IPS-NIHi11 (cell line): ENCODE measurements around the gene TRMT1.

Experiments used
- DNase-seq: peaks from one replicate; pipeline ENCODE4 v3.0.0; 2012; ENCODE audit warnings: mixed read lengths, low spot score

TRMT1 gene

DNA sequence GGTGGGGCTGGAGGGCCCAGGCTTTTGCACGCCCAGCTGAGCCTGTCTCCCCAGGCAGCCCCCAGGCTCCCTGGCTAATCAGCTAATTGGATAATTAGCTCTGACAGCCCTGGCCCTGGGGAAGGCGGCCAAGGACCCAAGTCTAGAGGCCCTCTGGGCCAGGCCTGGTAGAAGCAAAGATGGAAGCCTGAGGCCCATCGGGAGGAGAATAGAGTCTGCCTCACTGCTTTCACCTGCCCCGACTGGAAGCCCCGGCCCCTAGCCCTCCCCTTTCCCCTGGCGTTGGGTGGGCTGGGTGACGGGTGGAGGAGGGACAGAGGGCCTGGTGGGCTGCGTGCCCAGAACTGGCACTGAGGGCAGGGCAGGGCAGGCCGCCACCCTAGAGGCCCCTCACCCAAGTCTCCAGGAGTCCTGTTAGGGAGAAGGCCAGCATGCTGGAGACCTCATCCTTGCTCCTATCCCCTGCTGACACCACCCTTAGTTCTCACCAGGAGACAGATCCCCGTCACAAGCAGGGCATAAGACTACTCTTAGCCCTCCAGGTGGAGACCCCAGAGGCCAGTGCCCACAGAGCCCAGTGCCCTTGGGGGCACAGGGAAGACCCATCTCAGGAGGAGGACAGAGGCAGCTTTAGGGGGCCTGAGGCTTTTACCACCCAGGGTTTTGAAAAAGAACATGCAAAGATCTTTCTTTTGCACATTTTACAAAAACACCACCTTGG is 25.9 kb downstream of the TRMT1 start:
- DNase-seq: no peak

DNA sequence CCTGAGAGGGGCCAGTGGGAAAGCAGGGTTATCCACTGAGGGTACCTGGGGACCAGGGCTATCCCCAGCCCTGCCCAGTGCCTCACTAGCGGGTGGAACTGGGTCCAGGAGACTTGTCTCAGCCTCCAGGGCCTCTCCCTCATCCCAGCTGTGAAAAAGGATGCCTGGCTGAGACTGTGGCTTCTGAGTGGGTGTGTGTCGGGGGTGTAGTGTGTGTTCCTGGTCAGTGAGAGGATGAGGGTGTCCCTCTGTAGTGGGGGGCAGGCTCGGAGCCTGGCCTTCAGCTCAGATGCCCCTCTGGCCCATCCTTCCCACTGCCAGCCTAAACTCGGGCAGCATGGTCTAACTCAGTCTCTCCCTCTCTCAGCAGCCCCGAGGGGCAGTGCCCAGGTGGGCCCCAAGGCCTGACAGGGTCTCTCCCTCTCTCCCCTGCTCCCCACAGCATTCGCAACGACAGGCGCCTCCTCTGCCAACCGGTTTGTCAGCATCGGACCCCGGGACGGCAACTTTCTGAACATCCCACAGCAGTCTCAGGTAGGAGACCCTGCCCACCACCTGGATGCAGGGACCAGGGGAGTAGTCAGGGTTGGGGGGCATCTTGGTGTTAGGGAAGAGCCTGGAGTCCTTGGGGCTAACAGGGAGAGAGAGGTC is 26.6 kb downstream of the TRMT1 start:
- DNase-seq: no peak

DNA sequence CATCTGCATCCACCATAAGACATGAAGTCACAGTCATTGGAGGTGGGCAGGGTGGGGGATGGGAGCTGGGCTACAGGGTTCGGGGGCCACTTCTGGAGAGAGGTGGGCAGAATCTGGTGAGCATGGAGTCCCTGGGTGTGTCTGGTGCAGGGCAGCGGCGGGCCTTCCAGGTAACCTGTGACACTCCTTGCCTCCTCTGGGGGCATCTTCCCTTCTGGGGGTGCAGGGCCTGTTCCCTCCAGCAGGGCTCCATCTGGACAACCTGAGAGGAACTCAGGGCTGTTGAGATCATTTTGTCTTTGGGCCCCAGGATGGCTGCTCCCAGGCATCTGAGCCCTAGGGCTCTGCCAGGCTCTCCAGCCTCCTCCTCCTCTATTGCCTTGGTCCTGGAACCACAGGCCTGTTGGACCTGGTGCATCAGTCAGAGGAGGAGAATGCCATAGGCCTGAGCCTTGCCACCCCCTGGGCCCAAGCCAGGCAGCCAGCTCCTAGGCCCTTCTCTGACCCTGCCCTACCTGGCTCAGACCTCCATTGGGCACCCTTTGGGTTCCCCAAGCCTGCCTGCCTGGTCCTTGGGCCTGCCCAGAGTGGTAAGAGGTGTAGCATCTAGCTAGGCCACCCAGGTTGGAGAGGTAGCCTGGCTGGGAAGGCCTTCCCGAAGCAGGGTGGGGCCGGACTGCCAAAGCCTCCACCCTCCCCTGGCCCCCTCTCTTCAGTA is 27.2 kb downstream of the TRMT1 start:
- DNase-seq: peak; percentile 76

DNA sequence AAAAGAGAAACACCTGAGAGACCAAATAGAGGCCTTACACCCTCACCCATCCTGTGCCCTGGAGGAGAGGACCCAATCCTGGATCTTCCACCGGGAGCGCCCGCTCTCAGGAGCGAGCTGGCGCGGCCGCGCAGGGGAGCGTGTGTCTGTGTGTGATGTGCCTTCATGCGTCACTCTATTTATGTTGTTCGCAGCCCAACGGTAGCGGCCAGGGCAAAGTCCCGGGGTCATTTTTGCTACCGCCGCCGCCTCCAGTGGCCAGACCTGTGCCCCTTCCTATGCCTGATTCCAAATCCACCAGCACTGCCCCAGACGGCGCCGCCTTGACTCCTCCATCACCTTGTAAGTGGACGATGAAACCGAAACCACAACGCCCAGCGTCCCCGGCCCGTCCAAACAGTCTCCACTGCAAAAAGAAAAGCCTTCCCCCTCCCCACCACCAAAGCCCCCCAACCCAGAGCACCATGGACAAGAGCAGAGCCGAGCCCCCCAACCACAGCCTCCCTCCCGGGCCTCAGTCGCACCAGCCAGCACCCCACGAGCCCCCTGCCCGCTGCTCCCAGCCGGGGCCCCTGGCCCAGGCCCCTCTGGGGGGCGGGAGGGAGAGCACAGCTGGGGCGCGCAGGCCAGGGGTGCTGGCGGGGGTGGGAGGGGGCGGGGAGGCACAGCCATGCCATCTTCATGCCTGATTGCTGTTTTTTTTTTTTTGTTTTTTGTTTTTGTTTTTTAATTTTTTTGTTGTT is 28.6 kb downstream of the TRMT1 start:
- DNase-seq: no peak

DNA sequence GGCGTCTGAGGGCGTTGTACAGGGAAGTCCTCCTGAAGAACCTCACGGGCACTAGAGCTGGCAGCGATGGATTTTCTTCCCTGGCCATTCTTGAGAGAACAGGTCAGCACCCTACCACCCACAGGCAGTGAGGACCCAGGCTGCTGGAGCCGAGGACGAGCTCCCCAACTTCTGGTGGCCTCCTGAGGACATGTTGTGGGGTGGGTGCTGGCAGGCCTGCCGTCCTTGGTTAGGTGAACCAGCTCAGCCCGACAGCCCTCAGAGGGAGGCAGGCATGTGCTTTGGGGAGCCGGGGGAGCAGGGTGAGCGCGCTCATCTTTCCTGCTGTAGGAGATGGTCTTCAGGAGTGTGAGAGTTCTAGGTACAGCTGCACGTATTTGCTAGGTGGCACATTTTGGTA is 29.2 kb downstream of the TRMT1 start:
- no peak for DNase-seq

DNA sequence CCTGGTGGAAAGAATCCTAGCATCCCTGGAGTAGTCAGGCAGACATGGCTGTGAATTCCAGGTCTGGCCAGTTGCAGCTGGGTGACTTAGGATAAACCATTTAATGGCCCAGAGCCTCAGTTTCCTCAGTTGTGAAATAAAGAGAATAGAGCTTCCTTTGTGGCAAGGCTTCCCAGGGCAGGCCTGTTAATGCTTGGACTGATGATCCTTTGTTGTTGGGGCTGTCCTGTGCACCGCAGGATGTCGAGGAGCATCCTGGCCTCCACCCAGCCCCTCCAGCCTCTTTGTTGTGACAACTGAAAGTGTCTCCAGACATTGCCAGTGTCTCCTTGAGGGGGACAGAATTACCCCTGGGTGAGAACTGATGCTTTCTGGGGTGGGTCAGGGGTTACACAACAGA is 30.2 kb downstream of the TRMT1 start:
- DNase-seq: no peak

DNA sequence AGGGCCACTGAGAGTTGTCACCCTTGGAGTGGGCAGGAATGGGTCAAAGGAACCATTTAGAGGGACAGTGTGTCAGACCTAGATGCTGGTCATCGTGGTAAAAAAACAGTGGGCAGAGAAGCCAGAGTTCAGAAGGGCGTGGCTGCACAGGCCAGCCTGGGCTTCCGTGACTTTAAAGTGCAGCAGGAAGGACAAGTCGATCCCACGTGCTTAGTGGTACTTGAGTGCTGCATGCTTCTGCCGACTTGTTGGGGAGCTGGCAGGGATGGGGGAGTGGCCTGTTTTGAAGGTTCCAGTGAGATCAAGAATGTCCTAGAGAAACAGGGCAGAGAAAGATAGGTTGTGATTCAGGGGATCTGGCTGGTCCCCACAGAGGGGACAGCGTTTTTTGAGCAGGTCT is 30.9 kb downstream of the TRMT1 start:
- DNase-seq: no peak

DNA sequence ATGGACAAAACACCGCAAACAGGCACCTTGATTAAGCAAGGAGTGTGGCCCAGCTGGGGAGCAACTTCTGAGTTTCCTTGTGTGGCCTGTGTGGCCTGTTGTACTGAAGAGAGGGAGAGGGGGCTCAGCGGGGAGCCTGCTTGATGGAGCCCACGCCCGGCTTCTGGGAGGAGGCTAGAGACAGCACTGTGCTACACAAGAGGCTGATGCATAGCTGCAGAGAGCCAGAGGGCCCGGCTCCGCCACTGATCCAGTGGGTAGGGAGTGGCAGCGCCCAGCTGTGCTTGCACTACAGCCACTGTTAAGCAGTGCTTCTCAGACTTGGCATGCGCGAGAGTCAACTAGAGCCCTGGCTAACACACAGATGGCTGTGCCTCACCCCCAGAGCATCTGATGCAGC is 32.9 kb downstream of the TRMT1 start:
- no peak for DNase-seq

DNA sequence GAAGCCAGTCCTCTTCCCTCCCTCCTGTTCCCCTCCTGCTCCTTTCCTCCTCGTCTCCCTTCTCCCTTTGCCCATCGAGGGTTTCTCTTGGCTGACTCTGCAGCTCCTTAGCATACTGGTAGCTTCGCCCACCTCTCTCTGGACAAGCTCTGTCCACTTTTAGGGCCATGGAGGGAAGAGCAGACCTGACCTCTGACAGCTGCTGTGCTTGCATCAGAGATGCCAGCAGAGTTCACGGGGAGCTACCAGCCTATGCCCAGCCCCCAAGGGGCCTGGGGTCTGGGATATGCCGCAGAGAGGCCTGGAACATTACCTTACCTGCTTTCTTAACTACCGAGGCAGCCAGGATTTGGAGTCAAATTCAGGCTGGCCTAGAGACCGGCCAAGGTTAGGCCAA is 33.5 kb downstream of the TRMT1 start:
- no peak for DNase-seq

DNA sequence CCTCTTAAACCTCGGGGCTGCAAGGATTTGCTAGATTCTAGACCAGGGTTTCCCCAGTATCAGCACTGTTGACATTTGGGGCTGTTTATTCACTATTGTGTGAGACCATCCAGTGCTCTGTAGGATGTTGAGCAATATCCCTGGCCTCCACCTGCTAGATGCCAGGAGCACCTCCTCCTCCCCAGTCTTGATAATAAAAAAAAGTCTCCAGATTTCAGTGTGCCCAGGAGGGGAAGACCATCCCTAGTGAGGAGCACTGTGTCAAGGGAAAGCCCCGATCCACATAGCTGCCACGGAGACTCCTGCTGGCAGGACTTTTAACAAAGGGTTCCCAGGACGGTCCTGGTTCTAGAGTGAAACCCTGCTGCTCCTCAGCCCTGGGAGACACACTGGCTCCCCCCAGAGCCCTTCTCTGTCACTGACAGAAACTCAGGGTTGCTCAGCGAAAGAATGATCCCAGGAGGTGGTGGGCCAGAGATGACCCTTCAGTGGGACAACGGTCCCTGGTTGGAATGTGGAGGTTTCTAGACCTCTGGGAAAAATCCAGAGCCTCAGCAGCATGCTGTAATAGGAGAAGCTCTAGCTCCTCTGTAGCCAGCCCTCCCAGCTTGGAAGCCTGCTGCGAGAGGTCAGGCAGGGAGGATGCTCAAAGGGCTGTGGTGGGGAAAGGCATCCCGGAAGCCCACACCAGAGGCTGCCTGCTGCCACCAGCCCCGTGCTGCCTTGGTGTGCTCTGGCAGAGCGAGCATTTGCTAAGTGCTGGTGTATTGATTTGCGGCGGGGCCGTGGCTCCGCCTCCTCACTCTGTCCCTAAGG is 34.1 kb downstream of the TRMT1 start:
- peak; percentile 70 for DNase-seq

DNA sequence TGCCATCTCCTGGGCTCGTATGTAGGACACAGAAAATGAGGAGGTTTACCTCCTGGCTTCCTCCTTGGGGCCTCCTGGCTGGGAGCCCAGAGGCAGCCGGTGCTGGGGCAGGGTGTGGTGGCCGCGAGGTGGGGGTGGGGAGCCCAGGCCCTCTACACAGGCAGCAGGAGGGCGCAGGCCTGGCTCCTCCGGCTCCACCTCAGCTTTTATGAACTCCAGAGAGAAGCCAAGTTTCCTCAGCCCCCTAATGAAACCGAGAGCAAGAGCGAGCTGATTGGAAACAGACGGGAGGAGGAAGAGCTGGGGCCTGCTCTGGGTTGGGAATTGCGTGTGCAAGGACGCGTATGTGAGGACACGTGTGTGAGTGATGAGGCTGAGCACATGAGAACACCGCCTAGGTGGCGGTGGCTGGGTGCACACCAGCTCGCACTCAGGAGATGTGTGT is 37.0 kb downstream of the TRMT1 start:
- DNase-seq: no peak

DNA sequence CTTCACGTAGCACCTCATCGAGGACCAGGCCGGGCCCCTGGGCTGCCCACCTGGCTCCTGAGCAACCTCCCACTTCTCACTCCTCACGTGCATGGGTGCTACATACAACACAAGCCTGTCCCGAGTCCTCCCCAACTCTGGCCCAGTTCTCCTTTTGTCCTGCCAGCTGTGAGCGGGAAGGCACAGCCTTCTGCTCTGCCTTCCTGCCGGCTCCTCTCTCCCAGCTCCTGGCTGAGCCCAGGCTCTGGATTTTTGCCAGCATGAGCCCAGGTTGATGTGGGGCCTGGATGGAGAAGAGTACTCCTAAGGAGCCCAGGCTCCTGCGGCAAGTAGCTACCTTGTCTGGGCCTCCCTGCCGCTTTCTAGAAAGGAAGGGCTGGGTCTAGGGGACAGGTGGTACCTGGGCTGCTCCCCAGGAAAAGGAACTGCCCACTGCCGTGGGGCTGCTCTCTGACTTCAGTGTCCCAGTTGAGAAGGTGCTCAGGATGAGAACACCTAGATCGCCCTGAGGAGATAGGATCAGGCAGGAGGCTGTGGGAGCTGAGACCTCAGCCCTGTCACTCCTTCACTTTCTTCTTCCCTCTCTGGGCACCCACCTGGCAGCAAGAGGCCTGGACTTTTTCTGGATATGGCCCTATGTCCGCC is 37.5 kb downstream of the TRMT1 start:
- DNase-seq: no peak

DNA sequence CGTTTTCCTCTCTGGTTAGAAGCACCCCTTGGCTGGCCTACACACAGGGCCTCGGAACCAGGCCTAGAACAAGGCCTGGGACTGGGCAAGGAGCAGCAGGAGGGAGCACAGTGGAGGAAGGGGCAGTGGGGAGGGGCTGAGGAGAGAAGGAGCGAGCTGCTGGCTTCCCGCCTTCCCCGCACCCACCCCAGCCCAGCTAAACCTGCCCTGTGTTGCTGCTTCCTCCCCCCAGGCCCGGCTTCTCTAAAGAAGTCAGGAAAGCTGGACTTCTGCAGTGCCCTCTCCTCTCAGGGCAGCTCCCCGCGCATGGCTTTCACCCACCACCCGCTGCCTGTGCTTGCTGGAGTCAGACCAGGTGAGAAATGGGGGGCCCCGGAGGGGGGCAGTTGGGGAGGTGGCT is 38.2 kb downstream of the TRMT1 start:
- DNase-seq: no peak

DNA sequence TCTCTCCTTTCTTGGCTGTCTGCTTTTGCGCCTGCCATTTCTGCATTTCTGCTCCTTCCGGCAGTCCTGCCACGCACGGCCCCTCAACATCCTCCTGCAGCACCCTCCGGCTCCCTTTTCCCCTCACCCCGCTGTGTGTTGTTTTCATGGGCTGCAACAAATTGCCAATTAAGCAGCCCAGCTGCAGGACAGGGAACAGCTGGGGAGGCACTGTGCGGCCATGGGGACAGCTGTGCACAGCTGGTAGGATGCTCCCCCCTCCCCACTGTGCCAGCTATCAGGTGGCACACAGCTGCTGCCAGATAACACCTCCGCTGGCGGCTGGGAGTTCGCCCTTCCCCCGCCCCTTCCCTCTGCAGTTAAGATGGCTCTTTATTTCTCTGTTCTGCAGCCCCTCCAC is 39.3 kb downstream of the TRMT1 start:
- DNase-seq: no peak

DNA sequence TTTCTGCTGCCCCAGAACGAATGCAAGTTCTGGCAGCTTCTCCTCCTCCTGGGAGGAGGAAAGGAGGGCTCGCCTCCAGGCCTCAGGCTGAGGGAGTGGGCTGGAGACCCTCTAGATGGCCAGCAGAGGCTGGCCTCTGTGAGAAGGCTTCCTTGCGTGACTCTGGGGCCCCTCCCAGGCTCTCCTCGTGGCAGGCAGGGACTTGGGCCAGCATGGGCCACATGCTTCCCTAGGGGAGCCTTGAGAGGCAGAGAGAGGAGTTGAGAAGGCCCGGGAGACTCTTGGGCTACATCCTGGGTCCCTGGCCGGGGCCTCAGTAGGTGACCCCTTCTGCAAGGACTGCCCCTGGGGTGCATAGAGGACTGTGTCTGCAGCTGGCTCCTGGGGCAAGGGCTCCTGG is 39.8 kb downstream of the TRMT1 start:
- no peak for DNase-seq

DNA sequence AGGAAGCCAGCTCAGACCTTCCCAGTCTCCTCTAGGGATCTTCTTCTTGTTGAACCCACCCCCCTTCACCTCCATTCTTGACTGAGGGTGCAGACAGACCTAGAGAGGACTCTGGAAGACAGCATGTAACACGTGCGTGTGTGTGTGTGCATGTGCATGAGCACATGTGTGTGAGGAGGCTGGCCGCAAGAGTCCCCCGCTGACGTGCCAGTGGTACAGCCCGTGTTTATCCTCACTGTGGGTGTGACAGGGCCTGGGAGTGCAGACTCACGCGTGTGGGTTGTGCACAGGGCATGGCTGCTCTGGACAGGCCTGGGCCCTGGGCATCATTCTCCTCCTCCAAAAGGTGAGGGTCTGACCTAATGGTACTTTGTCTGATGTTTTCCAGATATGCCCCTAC is 40.2 kb downstream of the TRMT1 start:
- no peak for DNase-seq

DNA sequence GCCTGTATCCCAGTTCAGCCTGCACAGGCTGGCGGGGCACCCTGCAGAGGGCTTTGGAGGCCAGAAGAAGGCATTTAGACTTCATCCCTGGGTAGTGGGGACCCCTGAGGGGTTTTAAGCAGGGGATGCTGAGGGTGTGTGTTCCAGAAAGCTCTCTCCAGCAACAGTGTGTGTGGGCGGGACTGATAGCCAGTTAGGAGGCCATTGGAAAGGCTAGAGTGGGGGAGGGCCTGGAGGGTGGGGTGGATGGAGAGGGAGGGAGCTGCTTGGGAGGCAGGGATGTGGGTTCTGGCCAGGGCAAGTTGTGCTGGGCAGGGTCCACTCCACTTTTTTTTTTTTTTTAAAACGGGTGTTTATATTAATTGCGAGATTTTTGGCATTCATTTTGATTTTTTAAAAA is 42.2 kb downstream of the TRMT1 start:
- DNase-seq: no peak

DNA sequence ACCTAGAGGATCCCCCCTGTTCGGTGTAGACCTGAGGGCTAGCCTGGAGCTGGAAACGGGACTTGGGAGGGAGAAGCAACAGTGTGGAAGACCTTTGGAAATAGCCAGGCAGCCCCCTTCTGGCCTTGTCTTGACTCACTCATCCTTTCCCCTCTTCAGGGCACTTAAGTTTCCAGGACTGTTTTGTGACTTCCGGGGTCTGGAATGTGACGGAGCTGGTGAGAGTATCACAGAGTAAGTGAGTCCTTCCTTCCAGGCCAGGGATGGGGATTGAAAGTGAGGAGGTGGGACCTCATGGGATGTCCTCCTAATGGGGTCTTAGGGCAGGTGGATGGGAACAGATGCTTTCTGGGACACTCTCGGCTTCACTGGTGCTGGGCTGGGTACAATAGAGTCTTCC is 43.3 kb downstream of the TRMT1 start:
- DNase-seq: no peak

DNA sequence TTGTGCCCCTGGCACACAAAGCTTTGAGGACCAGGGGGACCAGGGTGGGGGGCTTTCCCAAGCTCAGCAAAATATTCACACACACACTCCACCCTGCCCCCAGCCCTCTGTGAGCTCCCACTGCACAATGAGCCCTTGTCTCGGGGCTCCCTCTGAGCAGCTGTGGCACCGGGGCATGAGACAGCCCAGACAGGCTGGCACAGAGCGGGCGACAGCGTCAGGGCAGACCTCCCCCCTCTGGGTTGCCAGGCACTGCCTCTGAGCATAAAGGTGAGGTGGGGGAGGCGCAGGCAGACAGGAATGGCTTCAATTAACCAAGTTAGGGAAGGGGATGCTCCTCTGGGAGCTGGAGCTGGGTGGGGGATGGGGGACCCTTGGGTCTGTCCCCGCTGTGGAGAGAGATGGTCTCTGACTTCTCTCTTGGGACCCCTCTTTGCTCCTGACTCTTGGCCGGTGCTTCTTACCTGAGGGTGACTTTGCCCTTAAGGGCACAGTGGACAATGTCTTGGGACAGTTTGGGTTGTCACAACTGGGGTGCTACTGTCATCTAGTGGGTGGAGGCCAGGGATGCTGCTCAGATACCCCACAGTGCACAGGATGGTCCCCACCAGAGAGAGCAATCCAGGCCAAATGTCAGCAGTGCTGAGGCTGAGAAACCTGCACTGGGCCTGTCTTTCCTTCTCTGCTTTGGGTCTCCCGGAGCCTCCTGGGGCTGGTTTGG is 44.2 kb downstream of the TRMT1 start:
- no peak for DNase-seq

DNA sequence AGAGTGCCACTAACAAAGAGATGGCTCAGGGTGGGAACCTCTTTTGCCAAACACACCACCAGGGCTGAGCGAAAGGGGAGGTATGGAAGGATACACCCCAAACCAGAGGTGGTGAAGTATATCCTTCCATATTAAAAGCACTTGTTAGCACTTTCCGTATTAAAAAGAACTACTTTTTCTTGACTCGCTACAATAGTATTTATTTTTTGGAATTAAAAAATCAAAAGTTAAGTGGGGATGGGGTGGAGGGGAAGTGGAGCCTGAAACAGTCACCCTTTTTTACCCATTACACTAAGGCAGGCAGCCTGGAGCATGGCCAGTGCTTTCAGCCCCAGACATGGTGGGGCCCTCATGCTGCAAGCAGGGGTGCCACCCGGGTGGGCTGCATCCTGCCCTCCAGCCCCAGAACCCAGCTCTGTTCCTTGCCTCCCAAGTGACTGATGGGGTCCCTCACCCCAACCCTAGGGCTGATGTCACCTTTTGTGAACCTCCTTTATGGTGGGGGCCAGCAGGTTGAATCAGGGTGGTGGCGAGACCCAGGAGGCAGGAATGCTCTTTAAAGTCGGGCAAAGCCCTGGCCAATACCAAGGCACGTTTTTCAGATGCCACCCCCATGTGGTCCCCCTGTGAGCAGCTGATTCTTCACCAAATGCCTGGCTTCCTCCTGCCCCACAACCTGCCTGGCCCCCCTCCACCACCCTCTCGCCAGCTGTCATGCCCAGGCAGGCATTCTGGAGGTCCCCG is 44.9 kb downstream of the TRMT1 start:
- DNase-seq: no peak
